Measurements from ENCODE around the gene ASB18.

Gene ASB18

DNA sequence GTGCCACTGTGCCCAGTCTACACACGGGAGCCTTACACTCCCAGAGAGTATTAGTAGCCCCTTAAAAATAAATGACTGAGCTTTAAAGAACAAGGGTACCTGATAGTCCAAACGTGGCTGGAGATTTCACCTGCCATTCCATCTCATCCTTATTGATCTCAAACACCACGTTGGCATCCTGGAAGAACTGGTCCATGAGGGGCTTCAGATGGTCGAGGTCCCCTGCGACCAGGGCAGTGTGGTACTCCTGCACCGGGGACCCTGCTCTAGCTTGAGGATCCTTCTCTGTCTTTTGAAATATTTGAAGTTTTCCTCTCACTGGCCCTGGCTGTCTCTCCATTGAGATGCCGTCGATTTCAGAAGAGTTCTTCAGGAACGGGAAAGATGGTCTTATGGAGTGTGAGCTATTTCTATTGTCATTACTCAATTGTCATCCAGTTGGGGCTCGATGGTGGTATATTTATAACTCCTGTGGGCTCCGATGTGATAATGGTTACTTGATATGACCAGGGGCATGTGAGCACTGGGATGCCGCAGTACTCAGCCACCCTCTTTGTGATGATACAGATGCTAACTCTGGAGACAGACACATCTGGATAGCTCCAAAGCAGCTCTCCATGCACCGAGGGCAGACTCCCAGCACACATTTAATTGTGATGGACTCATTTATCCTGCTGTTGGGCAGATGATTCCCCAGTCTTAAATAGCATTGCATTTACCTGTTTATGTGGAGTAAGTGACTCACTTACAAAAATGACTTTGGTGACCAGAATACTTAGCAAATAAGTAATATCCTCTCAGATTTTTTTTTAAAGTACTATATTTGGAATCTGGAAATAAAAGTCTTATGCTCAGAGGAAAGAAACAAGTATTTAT, 22.8 kb downstream of the ASB18 start:
- DNase-seq (ENCODE audit: low read depth): no peak

DNA sequence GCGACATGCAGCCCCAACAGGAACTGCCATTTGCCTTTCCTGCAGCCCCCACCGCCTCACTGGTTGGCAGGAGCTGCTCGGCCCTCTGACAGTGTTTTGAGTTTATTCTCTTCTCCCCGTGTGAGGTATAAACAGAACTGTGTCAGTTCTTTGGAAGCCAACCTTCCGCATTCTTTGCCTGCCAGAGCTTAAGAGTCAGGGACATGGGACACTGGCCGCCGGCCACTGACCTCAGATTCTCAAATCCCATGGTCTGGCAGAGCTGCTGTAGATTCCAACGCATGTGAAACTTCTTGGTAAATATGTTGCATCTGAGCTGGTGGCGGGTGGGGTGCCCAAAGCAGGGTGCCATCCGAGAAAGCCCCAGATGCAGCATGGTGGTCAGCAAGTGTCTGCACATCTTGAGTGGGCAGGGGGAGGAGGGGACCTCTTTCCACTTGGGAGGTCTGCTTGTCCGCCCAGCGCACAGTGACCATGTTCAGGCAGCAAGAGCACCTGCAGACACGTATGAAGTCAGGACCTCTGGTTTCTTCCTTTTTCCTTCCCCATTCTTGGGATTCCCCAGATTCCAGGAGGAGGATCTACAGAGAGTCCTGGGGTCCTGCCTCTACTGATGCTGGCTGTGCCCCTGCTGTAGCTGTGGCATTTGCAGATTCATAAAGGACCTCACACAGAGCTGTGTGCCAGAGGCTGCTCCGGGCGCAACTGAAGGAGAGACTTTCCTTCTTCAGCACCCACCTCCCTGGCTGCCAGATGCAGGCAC, 23.8 kb downstream of the ASB18 start:
- no peak for DNase-seq (ENCODE audit: low read depth)

DNA sequence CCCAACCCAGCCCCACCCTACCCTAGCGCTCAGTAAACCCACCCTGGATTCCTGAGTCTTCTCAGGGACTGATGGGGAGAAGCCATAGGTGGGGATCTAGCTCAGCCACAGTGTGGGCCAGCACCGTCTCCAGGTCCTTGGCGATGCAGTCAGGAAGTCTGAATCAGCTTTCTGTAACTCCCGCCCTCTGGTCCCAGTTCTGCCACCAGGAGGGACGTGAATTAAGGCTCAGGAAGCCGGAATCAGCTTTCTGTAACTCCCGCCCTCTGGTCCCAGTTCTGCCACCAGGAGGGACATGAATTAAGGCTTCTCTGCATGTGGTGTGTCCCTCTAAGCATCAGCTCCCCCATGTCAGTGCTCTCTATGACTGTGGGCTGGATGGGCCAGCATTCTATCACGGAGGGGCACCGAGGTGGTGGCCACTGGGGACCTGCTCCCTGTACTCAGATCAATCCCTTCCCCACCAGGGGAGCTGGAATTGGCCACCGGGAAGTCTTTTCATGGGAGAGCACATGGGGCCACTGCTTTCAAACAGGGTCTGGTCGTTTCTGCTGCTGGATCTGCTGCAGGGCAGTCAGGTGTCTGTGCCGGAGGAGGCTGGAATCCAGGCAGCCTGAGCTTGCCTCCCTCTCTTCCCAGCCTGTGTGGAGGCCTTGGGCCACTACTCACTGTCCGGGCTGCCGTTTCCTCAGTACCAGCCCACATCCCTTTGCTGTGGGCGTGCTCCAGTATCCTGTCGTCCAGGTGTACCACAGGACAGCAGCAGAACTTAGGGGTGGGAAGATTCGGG, 24.7 kb downstream of the ASB18 start:
- DNase-seq (ENCODE audit: low read depth): no peak

DNA sequence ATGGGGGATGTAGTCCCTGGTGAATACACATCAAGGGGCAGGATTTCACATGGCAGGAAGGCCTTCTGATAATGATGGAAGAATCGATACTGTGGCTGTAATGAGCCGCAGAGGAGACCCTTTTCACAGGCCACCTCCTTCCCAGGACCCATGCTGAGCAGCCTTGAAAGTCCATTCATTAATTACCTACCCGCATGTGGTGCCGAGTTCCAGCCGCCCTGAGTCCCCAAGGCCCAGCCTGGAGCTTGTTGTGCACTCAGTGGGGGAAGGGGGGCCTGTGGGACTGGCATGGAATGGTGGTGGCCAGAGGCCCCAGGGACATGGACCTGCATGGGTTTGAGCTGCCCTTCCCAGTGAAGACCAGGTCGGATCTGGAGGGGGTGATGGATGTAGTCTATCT, 25.5 kb downstream of the ASB18 start:
- no peak for DNase-seq (ENCODE audit: low read depth)

DNA sequence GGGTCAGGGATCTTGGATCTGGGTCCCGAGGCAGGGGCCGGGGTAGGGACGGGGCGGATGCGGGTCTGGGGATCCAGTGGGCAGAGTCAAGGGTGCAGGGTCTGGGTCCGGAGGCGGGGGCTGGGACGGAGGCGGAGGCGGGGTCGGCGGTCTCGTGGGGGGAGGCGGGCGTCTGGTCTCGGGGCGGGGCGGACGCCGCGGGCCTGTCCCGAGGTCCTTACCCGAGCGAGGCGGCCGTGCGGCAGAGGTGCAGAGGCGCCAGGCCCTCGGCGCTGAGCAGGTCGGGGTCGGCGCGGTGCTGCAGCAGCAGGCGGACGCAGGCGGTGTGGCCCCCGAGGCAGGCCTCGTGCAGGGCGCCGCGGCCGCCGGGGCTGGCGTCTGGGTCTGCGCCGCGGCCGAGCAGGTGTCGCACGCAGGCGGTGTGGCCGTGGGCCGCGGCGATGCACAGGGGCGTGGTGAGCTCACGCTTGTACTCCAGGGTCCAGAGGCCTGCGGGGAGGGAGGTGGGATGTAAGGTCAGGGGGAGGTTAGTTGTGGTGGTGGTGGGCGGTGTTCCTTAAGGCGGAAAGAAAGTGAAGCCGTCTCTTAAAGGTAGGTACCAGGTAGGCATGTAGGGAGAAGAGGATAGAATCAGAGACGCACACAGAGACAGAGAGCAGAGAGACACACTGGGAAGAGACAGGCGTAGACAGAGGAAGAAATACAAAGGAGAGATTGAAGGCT, 26.6 kb downstream of the ASB18 start:
- no peak for DNase-seq (ENCODE audit: low read depth)

DNA sequence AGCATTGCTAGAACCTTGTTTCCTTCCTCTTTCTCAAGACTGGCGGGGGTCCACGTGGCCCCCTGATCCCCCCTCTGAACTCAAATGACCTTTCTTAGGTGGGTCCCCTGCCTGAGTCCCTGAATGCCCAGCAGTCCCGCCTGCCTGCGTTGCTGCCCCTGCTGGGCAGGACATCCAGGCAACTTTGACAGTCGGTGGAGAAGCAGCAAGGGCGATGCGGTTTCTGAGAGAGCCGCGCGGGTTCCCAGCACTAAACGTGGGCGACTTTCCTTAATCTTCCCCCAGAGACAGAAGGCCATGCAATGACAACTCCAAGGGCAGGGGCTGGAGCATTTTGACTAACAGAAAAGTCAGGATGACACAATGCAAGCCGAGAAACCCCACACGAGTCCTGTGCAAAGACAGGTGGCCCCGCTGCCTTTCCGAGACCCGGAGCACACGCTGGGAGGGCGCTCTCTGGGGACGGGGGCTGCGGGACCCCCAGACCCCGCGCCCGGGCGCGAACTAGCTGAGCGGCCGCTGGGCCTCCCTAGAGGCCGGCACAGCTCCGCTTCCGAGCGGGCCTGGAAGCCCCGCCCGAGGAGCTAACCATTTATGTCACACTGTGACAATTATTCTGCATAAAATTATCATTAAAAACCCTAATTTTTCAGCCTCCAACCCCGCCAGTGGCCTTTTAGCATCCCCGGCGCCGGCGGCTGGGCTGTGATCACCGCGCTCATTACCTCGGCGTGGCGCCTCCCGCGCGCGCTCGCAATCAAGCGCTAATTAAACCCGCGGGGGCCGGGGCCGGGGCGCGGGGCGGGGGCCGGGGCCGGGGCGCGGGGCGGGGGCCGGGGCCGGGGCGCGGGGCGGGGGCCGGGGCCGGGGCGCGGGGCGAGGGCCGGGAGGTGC, 27.4 kb downstream of the ASB18 start:
- no peak for DNase-seq (ENCODE audit: low read depth)

DNA sequence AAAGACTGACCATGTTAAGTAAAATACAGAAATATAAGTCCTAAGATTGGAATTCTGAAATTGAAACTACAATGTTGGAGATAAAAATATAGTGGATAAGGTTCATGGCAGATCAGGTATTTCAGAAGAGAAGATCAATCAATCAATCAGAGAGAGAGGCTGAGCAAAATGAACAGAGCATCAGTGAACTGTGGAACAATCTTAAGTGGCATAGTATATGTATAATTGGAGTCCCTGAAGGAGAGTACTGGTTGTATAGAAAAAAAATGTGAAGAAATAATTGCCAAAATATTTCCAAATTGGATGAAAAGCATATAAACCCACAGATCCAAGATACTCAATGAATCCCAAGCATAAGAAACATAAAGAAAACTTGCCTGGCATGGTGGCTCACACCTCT, 35.0 kb downstream of the ASB18 start:
- no peak for DNase-seq (ENCODE audit: low read depth)

DNA sequence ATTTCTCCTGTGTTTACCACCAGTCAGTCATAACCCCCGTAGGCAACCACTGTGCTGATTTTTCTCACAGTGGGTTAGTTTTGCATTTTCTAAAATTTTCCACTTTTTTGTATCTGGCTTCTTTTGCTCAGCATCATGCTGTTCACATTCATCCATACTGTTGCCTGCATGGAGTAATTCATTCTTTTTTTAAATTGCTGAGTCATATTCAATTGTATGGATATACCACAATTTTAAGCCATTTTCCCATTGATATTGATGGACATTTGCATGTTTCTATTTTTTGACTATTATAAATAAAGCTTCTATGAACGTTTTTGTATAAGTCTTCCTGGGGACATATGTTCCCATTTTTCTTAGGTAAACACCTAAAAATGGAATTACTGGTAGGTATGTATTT, 40.5 kb downstream of the ASB18 start:
- DNase-seq (ENCODE audit: low read depth): no peak

DNA sequence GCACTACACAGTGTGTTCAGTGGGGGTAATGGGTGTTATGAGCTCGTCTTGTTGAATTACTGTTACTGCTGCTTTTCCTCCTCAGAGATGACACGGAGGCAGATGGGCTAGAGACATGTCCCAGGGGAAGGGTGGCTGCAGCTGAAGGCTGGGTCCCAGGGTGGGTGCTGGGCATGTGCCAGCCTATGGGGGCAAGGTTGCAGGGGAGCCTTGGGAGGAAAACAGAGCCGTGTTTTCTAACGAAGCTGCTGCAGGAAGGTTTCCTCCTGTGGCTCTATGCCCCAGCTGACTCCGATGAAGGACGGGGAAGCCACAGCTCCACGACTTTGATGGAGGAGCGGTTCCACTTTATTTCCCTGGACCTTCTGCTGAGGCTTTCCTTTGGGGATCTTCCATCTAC, 42.4 kb downstream of the ASB18 start:
- DNase-seq (ENCODE audit: low read depth): no peak

DNA sequence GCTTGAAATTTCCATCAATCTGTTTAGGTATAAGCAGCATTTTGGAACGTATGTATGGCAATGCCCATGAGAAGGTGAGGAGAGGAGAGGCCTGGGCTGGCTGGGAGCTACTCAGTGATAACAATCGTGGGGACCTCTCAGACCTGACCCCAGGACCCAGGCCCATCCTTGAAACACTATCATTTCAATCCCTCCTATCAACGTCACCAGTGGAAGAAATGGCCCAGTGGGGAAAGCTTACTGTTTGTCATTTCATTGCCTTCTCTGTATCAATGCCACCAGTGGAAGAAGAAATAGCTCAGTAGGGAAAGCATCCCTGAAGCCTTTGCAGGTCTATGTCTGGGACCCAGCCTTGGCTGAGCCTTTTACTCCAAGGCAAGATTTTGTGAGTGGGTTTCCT, 44.8 kb downstream of the ASB18 start:
- DNase-seq (ENCODE audit: low read depth): no peak

DNA sequence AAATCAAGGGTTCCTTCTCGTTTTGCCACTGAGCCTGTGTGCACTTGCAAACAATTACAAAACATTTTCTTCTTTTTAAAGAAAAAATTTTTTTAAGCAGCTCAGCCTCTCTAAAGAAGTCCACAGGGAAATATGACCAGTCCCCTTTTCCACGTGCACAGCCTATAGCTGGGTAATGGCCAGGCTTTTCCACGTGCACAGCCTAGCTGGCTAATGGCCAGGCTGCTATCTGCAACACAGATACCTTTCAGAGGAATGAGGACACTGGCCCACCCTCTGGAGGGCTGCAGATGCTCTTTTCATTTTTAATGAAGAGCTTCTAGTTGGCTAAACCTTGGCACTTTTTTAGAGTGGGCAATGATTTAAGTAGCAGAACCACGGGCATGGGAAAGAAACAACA, 46.3 kb downstream of the ASB18 start:
- DNase-seq (ENCODE audit: low read depth): no peak

DNA sequence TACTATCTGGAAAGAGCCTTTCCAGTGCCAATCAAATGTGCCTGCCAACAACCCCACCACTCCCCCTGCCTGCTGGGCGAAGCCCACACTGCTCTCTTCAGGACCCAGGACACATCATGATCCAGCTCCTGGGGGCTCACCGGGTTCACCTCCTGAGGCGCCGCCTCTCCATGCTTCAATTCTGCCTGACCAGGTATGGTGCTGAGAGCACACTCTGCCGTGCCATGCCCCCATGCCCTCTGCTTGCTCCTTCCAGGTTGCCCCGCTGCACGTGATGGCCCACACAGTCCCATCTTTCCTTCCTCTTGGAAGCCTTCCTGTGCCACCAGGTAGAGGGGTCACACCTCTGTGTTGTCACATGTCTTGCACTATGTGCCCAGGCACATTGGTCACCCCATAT, 47.5 kb downstream of the ASB18 start:
- DNase-seq (ENCODE audit: low read depth): no peak

DNA sequence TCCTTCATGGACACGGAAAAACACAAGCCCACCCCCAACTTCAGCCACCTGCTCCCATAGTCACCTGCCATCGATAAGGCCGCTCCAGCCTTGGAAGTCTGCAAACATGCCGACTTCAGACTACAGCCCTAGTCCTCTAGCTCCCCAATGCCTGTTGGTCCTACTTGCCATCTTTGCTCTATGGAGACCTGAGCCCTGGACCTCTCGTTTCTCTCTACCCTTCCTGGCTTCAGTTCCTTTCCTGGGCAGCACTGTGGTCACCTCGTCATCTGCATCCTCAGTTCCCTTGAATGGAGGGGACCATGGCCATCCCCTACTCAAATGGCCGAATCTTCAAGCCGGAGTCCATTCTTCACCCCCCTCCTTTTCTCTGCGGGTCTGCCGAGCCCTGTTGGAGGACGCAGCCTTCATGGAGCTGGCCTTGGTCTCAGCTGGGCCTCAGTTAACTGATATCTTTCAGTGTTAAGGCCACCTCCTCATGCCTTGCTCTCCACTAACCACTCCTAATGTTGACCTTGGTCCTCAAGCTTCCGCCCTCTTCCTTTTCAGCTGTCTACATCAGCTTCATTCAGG, 48.4 kb downstream of the ASB18 start:
- DNase-seq (ENCODE audit: low read depth): no peak

DNA sequence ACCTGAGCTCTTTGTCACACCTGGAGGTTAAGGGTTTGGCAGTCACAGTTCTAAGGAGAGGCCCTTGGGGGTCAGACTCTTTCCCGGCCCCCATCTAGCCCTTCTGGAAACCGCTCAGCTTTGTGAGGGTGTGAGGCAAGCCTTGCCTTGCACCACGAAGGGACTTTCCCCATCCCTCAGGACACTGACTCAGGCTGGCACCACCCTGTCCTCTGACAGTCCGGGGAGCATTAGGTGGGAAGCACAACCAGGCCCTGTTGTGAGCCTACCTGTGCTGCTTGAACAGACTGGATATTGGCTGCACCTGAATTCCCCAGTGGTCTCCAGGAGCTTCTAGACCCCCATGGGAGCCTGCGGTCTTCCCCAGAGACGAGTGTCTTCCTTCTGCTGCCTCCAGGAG, 49.0 kb downstream of the ASB18 start:
- no peak for DNase-seq (ENCODE audit: low read depth)

DNA sequence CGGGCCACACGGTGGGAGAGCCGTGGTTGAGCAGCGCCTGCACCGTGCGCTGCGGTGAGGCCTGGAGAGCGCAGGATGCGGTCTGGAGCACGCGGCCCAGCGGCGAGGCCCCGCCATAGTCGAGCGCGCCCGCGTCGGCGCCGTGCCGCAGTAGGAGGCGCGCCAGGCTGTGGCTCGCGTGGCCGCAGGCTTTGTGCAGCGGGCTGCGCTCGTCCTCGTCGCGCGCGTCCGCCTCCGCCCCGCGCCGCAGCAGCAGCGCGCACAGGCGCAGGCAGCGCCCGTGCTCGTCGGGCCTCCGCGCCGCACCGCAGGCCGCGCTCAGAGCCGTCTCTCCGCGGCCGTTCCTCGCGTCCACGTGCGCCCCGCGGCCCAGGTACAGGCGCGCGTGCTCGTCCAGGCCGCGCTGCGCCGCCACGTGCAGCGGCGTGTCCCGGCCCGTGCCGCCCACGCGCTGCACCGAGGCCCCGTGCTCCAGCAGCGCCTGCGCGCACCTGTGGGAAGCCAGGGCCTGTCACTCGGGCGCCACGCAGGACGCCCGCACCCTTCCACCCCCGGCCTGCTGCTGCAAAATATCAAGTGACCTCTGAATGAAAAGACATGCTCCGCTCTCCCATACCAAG, 49.7 kb downstream of the ASB18 start:
- no peak for DNase-seq (ENCODE audit: low read depth)

DNA sequence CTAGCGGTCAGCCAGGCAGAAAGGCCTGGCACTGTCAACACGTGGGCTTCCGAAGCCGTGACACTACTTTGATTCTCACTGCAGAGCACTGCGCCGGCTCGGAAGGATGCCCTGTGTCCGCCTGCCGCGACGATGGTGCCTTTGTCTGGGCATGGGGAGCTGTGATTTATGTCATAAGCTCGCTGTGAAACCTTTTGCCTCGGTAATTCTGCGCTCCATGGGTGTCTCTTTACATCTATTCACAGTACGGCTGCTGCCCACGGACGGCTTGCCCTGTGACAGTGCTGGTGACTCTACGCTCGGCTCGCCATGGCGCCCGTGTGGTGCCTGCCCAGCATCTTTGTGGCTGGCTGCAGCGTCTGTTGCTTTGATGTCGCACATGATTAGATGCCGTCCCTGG, 52.9 kb downstream of the ASB18 start:
- no peak for DNase-seq (ENCODE audit: low read depth)

DNA sequence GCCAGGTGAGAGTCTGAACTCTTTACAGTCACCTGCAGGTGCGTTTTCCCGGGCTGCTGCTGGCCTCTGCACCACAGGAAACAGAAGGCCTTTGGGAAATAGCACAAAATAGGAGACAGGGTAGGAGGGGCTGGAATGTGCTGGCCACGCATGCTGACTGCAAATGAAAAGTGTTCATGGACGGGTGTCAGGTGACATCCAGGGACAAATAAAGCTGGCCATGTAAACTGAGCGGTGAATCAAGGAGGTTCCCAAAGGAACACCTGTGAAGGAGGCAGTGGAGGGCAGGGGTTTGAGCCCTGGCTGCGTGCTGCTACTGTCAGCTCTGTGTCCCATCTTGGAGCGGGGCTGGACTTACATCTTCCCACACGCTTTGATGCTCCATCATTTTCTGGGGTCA, 53.7 kb downstream of the ASB18 start:
- DNase-seq (ENCODE audit: low read depth): no peak

DNA sequence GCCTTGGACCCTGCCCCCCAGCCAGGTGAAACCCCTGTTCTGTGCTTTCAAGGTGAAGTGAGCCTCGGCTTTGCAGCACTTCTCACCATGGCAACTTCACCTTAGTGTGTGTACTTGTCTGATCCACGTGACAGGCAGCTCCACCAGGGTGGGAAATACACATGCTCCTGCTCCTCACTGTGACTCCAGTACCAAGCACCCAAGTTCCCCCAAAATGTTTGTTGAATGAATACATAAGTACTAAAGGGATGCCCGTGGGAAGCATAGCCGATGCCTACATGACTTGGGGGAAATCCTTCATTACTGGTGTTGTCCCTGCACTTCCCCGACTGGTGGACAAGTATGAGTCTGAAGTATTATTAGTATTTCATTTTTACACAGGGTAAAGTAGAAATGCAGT, 54.2 kb downstream of the ASB18 start:
- no peak for DNase-seq (ENCODE audit: low read depth)

DNA sequence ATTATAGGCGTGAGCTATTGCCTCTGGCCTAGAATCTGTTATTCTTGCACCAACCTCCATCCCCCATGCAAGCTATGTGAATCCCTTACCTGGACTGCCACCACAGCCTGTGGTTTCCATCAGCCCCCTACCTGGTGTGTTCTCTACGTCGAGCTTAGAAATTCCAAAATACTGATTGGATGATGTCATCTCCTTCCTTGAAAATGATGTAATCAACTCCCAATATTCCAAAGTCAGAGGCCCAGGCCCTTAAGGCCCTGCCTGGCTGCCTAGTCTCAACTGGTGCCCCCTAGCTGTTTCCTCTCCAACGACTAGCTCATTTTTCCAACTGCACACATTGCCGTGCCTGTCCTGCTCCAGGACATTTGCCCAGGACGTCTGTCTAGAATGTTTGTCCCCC, 54.7 kb downstream of the ASB18 start:
- DNase-seq (ENCODE audit: low read depth): no peak

Data from T follicular helper cell (primary cell).